HG03025 (cell line): ENCODE results near the gene KIRREL3.

ENCODE experiments used
- ATAC-seq: cut with Tn5 transposase; IDR thresholded peaks from one replicate; pipeline ENCODE4 v1.9.1; 2021; ENCODE audit warnings: mild to moderate bottlenecking, moderate library complexity; ENCODE audit not compliant: unreplicated experiment, low FRiP score

Gene KIRREL3

GRCh38 chr11:126526471-126526870 lies 474.1 kb downstream of the KIRREL3 start:
- no peak for ATAC-seq

GRCh38 chr11:126525702-126526101 lies 474.9 kb downstream of the KIRREL3 start:
- no peak for ATAC-seq

GRCh38 chr11:126525216-126525615 lies 475.4 kb downstream of the KIRREL3 start:
- ATAC-seq = no peak

- no peak for ATAC-seq
Observed at GRCh38 chr11:126523441-126524205, 476.9 kb downstream of the KIRREL3 start.

- no peak for ATAC-seq
Observed at GRCh38 chr11:126522606-126523005, 478.0 kb downstream of the KIRREL3 start.

GRCh38 chr11:126522152-126522551 lies 478.4 kb downstream of the KIRREL3 start:
- no peak for ATAC-seq

- no peak for ATAC-seq
Observed at GRCh38 chr11:126521196-126521595, 479.4 kb downstream of the KIRREL3 start.

GRCh38 chr11:126519764-126520734 lies 480.5 kb downstream of the KIRREL3 start:
- ATAC-seq = no peak

- ATAC-seq = no peak
Observed at GRCh38 chr11:126518972-126519690, 481.4 kb downstream of the KIRREL3 start.

- no peak for ATAC-seq
Observed at GRCh38 chr11:126518071-126518971, 482.2 kb downstream of the KIRREL3 start.

- no peak for ATAC-seq
Observed at GRCh38 chr11:126515501-126515900, 485.1 kb downstream of the KIRREL3 start.

- ATAC-seq = no peak
Observed at GRCh38 chr11:126514061-126514693, 486.4 kb downstream of the KIRREL3 start.

GRCh38 chr11:126512741-126513715 lies 487.5 kb downstream of the KIRREL3 start:
- no peak for ATAC-seq

- ATAC-seq = no peak
Observed at GRCh38 chr11:126512251-126512650, 488.3 kb downstream of the KIRREL3 start.

GRCh38 chr11:126511475-126512115 lies 489.0 kb downstream of the KIRREL3 start:
- no peak for ATAC-seq

- no peak for ATAC-seq
Observed at GRCh38 chr11:126510621-126511370, 489.8 kb downstream of the KIRREL3 start.

GRCh38 chr11:126507646-126508045 lies 492.9 kb downstream of the KIRREL3 start:
- no peak for ATAC-seq
